PC-3 (cell line): ENCODE data around the gene IMPACT. TPM values are rescaled to one million over a fixed set of nuclear protein-coding genes. Genes with fewer than 3 reads are reported as not detected.

Source experiments
- ATAC-seq: fragments of 200-7000 bp; cut with Tn5 transposase; 2 replicates; pipeline ENCODE4 v1.9.1; 2020; ENCODE audit warnings: mild to moderate bottlenecking, moderate library complexity
- BruUV-seq: library from RNA; stranded (reverse); fragments of 400-500 nt; replicated peaks from 2 replicates; lab custom pipeline; 2021; lab: Mats Ljungman, UMichigan
- CTCF ChIA-PET: fragments of 300-600 bp; sonication (Branson Sonifier 250); formaldehyde crosslinking; loops from one replicate; lab custom pipeline; 2022; ENCODE audit warnings: antibody characterized with exemption; lab: Charles Lee
- POLR2A ChIA-PET: fragments of 300-600 bp; sonication (Branson Sonifier 250); formaldehyde crosslinking; loops from one replicate; lab custom pipeline; 2022; ENCODE audit warnings: antibody characterized with exemption; ENCODE audit not compliant: unreplicated experiment; lab: Charles Lee
- DNase-seq: peaks from one replicate; pipeline ENCODE4 v3.0.0-alpha.2; 2015
- H2AFZ ChIP-seq: fragments of 300-600 bp; sonication (generic); 2 replicates; pipeline ENCODE4 v1.6.0; 2016; ENCODE audit warnings: antibody characterized with exemption, low read length
- H3F3A ChIP-seq: fragments of 300-600 bp; sonication (generic); one replicate; pipeline ENCODE4 v1.6.0; 2017; ENCODE audit warnings: antibody characterized with exemption, low read length, control low read depth, mild to moderate bottlenecking; ENCODE audit not compliant: unreplicated experiment
- H3K27ac ChIP-seq: fragments of 300-600 bp; sonication (generic); 2 replicates; pipeline ENCODE4 v1.5.1; 2016; ENCODE audit warnings: mild to moderate bottlenecking, low read length
- H3K27me3 ChIP-seq: fragments of 300-600 bp; sonication (generic); 2 replicates; pipeline ENCODE4 v1.6.1; 2016; ENCODE audit warnings: low read length, mixed read lengths
- H3K36me3 ChIP-seq: fragments of 300-600 bp; sonication (generic); 2 replicates; pipeline ENCODE4 v1.6.1; 2016; ENCODE audit warnings: low read depth, mixed run types, low read length, mixed read lengths
- H3K4me1 ChIP-seq: fragments of 300-600 bp; sonication (generic); 2 replicates; pipeline ENCODE4 v1.5.1; 2016; ENCODE audit warnings: low read length; ENCODE audit not compliant: insufficient read depth
- H3K4me2 ChIP-seq: fragments of 300-600 bp; sonication (generic); 2 replicates; pipeline ENCODE4 v1.6.0; 2016; ENCODE audit warnings: low read length
- H3K4me3 ChIP-seq: fragments of 300-600 bp; sonication (generic); 2 replicates; pipeline ENCODE4 v1.5.1; 2016; ENCODE audit warnings: mild to moderate bottlenecking, low read length, mixed read lengths
- H3K79me2 ChIP-seq: fragments of 300-600 bp; sonication (generic); 2 replicates; pipeline ENCODE4 v1.6.1; 2017; ENCODE audit warnings: low read length, mixed read lengths
- H3K9ac ChIP-seq: fragments of 300-600 bp; sonication (generic); 2 replicates; pipeline ENCODE4 v1.6.0; 2016; ENCODE audit warnings: mild to moderate bottlenecking, low read length
- H3K9me2 ChIP-seq: fragments of 300-600 bp; sonication (generic); replicated peaks from 2 replicates; pipeline ENCODE4 v1.6.1; 2016; ENCODE audit warnings: mixed run types, low read length, mixed read lengths
- H3K9me3 ChIP-seq: fragments of 300-600 bp; sonication (generic); 2 replicates; pipeline ENCODE4 v1.6.1; 2016; ENCODE audit warnings: low read length, mixed read lengths
- H4K20me1 ChIP-seq: fragments of 300-600 bp; sonication (generic); 2 replicates; pipeline ENCODE4 v1.6.1; 2016; ENCODE audit warnings: low read length, mixed read lengths
- EZH2 ChIP-seq: fragments of 300-600 bp; sonication (generic); IDR thresholded peaks from one replicate; pipeline ENCODE4 v1.6.1; 2017; ENCODE audit warnings: antibody characterized with exemption, mild to moderate bottlenecking, low read length; ENCODE audit not compliant: unreplicated experiment
- EZH2phosphoT487 ChIP-seq: fragments of 300-600 bp; sonication (generic); IDR thresholded peaks from 2 replicates; pipeline ENCODE4 v1.6.1; 2018; ENCODE audit warnings: mild to moderate bottlenecking, antibody characterized with exemption, low read length, borderline replicate concordance
- intact Hi-C: fragments of 100-400 bp; cut with micrococcal nuclease; formaldehyde crosslinking; loops from 2 replicates; pipeline ENCODE4 v1.9.0; 2023
- total RNA-seq: library from RNA; depleted of rRNA; stranded (reverse); fragments of >200 nt; gene quantifications from 2 replicates; pipeline ENCODE4 v1.2.3, GENCODE V29; 2014
- TF ChIP-seq, protein P1 (sequence below): fragments of 300-600 bp; sonication (generic); conservative IDR thresholded peaks from 2 replicates; pipeline ENCODE4 v1.5.1; 2017; ENCODE audit warnings: antibody characterized with exemption, low read depth, mild to moderate bottlenecking, low read length

Gene IMPACT
- total RNA-seq, 1 experiment from 2014 or later: 19.9 TPM

DNA sequence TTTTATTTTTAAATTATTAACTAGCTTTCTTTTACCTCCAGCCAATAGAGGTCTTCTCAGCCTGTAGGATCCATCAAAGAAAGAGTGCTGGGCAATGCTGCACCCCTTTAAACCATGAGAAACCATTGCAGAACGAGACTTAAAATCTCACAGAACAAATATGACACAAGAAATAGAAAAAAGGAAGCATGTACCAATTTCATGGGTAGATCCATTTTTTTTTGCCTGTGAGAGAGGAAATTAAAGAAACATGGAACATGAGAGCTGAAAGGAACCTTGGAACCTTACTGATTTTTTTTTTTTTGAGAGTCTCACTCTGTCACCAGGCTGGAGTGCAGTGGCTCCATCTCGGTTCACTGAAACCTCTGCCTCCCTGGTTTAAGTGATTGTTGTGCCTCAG is 47.9 kb downstream of the IMPACT start:
- Histone ChIP-seq H3K9me2 (no peaks in the 10 kb centered on the region), H3K79me2 (no peaks in the 10 kb centered on the region), H3K36me3 (no peaks in the 10 kb centered on the region), H3K9ac (no peak overlapping the region), H3K4me2 (no peak overlapping the region), H3K9me3 (no peaks in the 10 kb centered on the region), H3K4me1 (no peaks in the 10 kb centered on the region), H3K4me3 (no peak overlapping the region), H3F3A (no peaks in the 10 kb centered on the region), H3K27ac (no peak overlapping the region), H4K20me1 (no peaks in the 10 kb centered on the region), H2AFZ (no peak overlapping the region), H3K27me3 (peaks cover 12% of the 10 kb centered on the region; the same call in 1 of the 2 replicates)
- ChIA-PET CTCF (interaction anchor here (0.7 kb wide), 1 partner anchor 14 kb away, joined by 3 read pairs; no protein-coding TSS in a partner anchor), POLR2A (no interaction called here)
- DNase-seq: no peak
- BruUV-seq: no TSS peak
- TF ChIP-seq EZH2 (no peak), EZH2phosphoT487 (no peak)
- TF ChIP-seq, protein P1, sequence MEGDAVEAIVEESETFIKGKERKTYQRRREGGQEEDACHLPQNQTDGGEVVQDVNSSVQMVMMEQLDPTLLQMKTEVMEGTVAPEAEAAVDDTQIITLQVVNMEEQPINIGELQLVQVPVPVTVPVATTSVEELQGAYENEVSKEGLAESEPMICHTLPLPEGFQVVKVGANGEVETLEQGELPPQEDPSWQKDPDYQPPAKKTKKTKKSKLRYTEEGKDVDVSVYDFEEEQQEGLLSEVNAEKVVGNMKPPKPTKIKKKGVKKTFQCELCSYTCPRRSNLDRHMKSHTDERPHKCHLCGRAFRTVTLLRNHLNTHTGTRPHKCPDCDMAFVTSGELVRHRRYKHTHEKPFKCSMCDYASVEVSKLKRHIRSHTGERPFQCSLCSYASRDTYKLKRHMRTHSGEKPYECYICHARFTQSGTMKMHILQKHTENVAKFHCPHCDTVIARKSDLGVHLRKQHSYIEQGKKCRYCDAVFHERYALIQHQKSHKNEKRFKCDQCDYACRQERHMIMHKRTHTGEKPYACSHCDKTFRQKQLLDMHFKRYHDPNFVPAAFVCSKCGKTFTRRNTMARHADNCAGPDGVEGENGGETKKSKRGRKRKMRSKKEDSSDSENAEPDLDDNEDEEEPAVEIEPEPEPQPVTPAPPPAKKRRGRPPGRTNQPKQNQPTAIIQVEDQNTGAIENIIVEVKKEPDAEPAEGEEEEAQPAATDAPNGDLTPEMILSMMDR: no peak
- intact Hi-C loops: no loop called here
- no peak for ATAC-seq

GRCh38 chr18:24475926-24476589 is 49.6 kb downstream of the IMPACT start:
- H3K36me3 ChIP-seq: no peaks in the 10 kb centered on the region
- H3K9me3 ChIP-seq: no peaks in the 10 kb centered on the region
- BruUV-seq: no TSS peak
- ATAC-seq (no peak), DNase-seq (no peak)
- no peak overlapping the region for H3K9ac ChIP-seq
- H3K9me2 ChIP-seq: no peaks in the 10 kb centered on the region
- no peak for TF ChIP-seq EZH2phosphoT487
- TF ChIP-seq, protein P1: no peak
- no peak for TF ChIP-seq EZH2
- H3K27me3 ChIP-seq: peaks cover 15% of the 10 kb centered on the region; the same call in 1 of the 2 replicates
- no peaks in the 10 kb centered on the region for H3F3A ChIP-seq
- H3K27ac ChIP-seq: no peak overlapping the region
- H3K4me2 ChIP-seq: no peak overlapping the region
- ChIA-PET CTCF (no interaction called here), POLR2A (no interaction called here)
- H3K4me1 ChIP-seq: no peaks in the 10 kb centered on the region
- intact Hi-C loops: no loop called here
- no peak overlapping the region for H3K4me3 ChIP-seq
- no peak overlapping the region for H2AFZ ChIP-seq
- H3K79me2 ChIP-seq: no peaks in the 10 kb centered on the region
- H4K20me1 ChIP-seq: no peaks in the 10 kb centered on the region

- no peaks in the 10 kb centered on the region for H3K9me2 ChIP-seq
- peaks cover 15% of the 10 kb centered on the region; the same call in 1 of the 2 replicates for H3K27me3 ChIP-seq
- no peaks in the 10 kb centered on the region for H3K9me3 ChIP-seq
- no peaks in the 10 kb centered on the region for H4K20me1 ChIP-seq
- no peak for DNase-seq
- H3K36me3 ChIP-seq: no peaks in the 10 kb centered on the region
- no peaks in the 10 kb centered on the region for H3K4me1 ChIP-seq
- no peak overlapping the region for H3K4me3 ChIP-seq
- no peak overlapping the region for H2AFZ ChIP-seq
- intact Hi-C loops: no loop called here
- BruUV-seq: no TSS peak
- H3K27ac ChIP-seq: no peak overlapping the region
- ChIA-PET POLR2A (no interaction called here), CTCF (no interaction called here)
- no peak overlapping the region for H3K4me2 ChIP-seq
- no peaks in the 10 kb centered on the region for H3K79me2 ChIP-seq
- TF ChIP-seq EZH2phosphoT487: no peak
- no peak for TF ChIP-seq EZH2
- TF ChIP-seq, protein P1: no peak
- no peaks in the 10 kb centered on the region for H3F3A ChIP-seq
- H3K9ac ChIP-seq: no peak overlapping the region
- ATAC-seq: no peak
Observed at GRCh38 chr18:24479371-24479770, 52.9 kb downstream of the IMPACT start.
